ENCODE data around the gene NPPC.

DNA sequence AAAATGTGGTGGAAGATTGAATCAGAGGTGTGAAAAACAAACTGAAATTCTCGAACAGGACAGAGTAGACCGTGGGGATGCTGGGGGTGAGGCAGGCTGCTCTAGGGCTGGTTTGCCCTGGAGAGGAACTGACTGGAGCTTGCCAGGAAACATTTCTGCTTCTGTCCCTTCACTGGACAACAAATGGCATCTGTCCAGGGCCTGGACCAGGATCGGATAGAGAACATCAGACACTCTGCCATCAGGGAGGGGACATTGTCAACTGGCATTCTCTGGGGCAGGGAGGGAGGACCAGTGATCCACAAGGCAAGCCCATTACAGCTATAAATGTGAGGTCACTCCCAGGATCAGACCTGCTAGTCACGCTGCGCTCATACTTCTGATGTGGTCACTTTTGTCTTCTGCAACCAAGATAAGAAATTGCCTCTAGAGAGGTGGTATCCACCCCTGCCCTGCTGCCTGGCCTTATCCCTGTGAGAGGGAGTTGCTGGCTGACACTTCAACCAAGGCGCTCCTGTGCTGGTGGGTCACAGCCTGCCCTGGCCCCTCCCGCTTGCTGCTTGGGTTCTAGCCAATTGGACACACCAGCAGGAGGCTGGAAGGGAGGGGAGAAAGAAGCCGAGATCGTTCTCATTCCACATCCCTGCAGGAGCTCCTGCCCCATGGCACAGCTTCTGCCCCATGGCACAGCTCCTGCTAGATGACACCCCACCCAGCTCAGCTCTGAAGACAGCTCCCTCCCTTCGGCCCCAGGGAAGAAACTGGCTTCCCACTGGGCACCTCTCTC lies 8.7 kb downstream of the NPPC start:
- no peak for TF ChIP-seq POLR2AphosphoS5 (IDR thresholded peaks at IDR 0.05)
- TF ChIP-seq CTCF (IDR thresholded peaks at IDR 0.05; ENCODE audit: poor library complexity, severe bottlenecking) = no peak
- no peak for TF ChIP-seq EP300 (conservative IDR thresholded peaks at IDR 0.05; ENCODE audit: poor library complexity, severe bottlenecking)
- no peak for TF ChIP-seq RAD21 (conservative IDR thresholded peaks at IDR 0.05)
- TF ChIP-seq MXI1 (conservative IDR thresholded peaks at IDR 0.05; ENCODE audit: poor library complexity, severe bottlenecking) = no peak
- no peak for TF ChIP-seq SMC3 (conservative IDR thresholded peaks at IDR 0.05; ENCODE audit: poor library complexity)
- TF ChIP-seq EZH2 (IDR thresholded peaks at IDR 0.05; ENCODE audit: borderline replicate concordance, insufficient read depth, low read length, poor library complexity, severe bottlenecking) = no peak
